ENCODE measurements around the gene SLC48A1. TPM values are rescaled to one million over a fixed set of nuclear protein-coding genes. Genes with fewer than 3 reads are reported as not detected.
"Not testable (repeated sequence)": the region's sequence is repeated elsewhere in the genome, so short reads cannot be mapped to it uniquely, and the experiment has no call there.

SLC48A1 gene
- total RNA-seq, 1 donor, result 25.1 TPM

- no peak overlapping the region for H3K4me3 ChIP-seq (ENCODE audit: low read depth, low read length)
- no peak for TF ChIP-seq CTCF (IDR thresholded peaks at IDR 0.05; ENCODE audit: insufficient read depth, low read length)
- no peak for DNase-seq (ENCODE audit: low read depth)
Measured at GRCh38 chr12:47807338-47807737, 34.3 kb downstream of the SLC48A1 start.

- peak overlapping the region; percentile 14 for H3K4me3 ChIP-seq (ENCODE audit: low read depth, low read length)
- DNase-seq (ENCODE audit: low read depth), result no peak
- no peak for TF ChIP-seq CTCF (IDR thresholded peaks at IDR 0.05; ENCODE audit: insufficient read depth, low read length)
Measured at GRCh38 chr12:47808050-47808449, 35.0 kb downstream of the SLC48A1 start.

- peak; percentile 35 for TF ChIP-seq CTCF (IDR thresholded peaks at IDR 0.05; ENCODE audit: insufficient read depth, low read length)
- H3K4me3 ChIP-seq (ENCODE audit: low read depth, low read length), result peak overlapping the region; percentile 5
- DNase-seq (ENCODE audit: low read depth), result no peak
Measured at GRCh38 chr12:47808574-47809365, 35.7 kb downstream of the SLC48A1 start.

GRCh38 chr12:47809518-47809917, 36.5 kb downstream of the SLC48A1 start:
- not testable (repeated sequence) for H3K4me3 ChIP-seq (ENCODE audit: low read depth, low read length); DNase-seq (ENCODE audit: low read depth)

- no peak for DNase-seq (ENCODE audit: low read depth)
- H3K4me3 ChIP-seq (ENCODE audit: low read depth, low read length), result no peak overlapping the region
- no peak for TF ChIP-seq CTCF (IDR thresholded peaks at IDR 0.05; ENCODE audit: insufficient read depth, low read length)
Measured at GRCh38 chr12:47811072-47811396, 38.0 kb downstream of the SLC48A1 start.

GRCh38 chr12:47811581-47812484, 38.8 kb downstream of the SLC48A1 start:
- DNase-seq (ENCODE audit: low read depth), result peak; percentile 98

More at GRCh38 chr12:47811581-47812484, 38.8 kb downstream of the SLC48A1 start:
- TF ChIP-seq CTCF (IDR thresholded peaks at IDR 0.05; ENCODE audit: insufficient read depth, low read length), result no peak
- H3K4me3 ChIP-seq (ENCODE audit: low read depth, low read length), result peak overlapping the region; percentile 22
